A673 (cell line): ENCODE measurements around the gene ZNF141.

ENCODE experiments used
- CTCF ChIP-seq: fragments of 300-800, 200-600 bp; sonication (generic); conservative IDR thresholded peaks from 2 replicates; pipeline ENCODE4 v1.5.1; 2017; ENCODE audit warnings: low read depth, mild to moderate bottlenecking, antibody characterized with exemption, low read length, moderate library complexity, mixed read lengths
- EZH2 ChIP-seq: fragments of 200-600 bp; sonication (generic); IDR thresholded peaks from 2 replicates; pipeline ENCODE4 v1.6.1; 2017; ENCODE audit warnings: borderline replicate concordance, low read depth, mild to moderate bottlenecking, mixed read lengths, antibody characterized with exemption, low read length; ENCODE audit not compliant: poor library complexity, severe bottlenecking

- TF ChIP-seq CTCF (no peak), EZH2 (no peak)
Observed at GRCh38 chr4:335515-335914, 2.1 kb upstream of the ZNF141 start.
